PFSK-1 (cell line): ENCODE data around the gene RET.

ENCODE experiments used
- FOXP2 ChIP-seq: optimal IDR thresholded peaks from 2 replicates; pipeline ENCODE3; 2011; ENCODE audit warnings: borderline replicate concordance, control low read depth, inconsistent platforms; ENCODE audit not compliant: insufficient read depth; ENCODE audit errors: extremely low read length, extremely low read depth
- POLR2AphosphoS5 ChIP-seq: IDR thresholded peaks from 2 replicates; pipeline ENCODE4 v1.6.1; 2012; ENCODE audit warnings: low read depth, mild to moderate bottlenecking, control low read depth, low read length, moderate library complexity
- SIN3A ChIP-seq: IDR thresholded peaks from 2 replicates; pipeline ENCODE4 v1.6.1; 2012; ENCODE audit warnings: mild to moderate bottlenecking, low read length, moderate library complexity, borderline replicate concordance; ENCODE audit not compliant: insufficient read depth
- TAF1 ChIP-seq: IDR thresholded peaks from 2 replicates; pipeline ENCODE4 v1.6.1; 2012; ENCODE audit warnings: low read length, control low read depth, borderline replicate concordance; ENCODE audit not compliant: insufficient read depth
- TF ChIP-seq, protein P1 (sequence below), 2 experiments: IDR thresholded peaks; 2 replicates each; pipeline versions ENCODE4 v1.6.1 to v1.8.0; 2011 to 2012; ENCODE audit warnings: low read depth in 2 of 2, low read length in 2 of 2, control low read depth in 1 of 2, inconsistent platforms in 1 of 2, mild to moderate bottlenecking in 1 of 2, moderate library complexity in 1 of 2; ENCODE audit not compliant: insufficient read depth in 1 of 2

Gene RET

DNA sequence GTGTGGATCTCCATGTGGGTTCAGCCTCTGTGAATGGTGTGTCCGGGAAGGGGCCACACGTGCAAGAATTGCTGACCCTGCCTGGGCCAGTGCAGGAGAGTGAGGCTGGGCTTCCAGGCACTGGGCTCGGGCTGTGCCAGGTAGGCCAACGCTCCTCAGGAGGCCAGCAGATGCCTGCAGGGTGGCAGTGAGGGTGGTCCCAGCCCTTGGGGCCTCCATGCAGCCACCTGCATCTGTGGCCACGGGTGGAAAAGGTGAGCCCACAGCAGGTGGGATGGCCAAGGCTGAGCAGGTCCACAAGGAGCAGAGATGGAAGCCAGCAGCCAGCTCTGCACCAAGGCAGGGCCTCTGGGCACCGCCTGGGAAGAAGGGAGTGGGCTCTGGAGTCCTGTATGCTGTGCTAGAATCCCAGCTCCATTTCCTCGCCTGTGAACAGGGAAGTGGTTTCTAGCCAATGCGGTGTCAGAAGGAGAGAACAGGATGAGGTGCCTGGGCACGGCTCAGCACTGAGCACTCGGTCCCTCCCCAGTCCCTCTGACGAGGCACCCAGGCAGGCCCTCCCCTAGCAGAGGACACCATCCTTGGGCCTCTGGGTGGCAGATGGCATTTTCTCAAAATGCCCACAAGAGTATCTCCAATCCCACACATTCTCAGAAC, 31.1 kb upstream of the RET start:
- no peak for TF ChIP-seq FOXP2
- no peak for TF ChIP-seq TAF1
- TF ChIP-seq SIN3A = no peak
- TF ChIP-seq, protein P1, sequence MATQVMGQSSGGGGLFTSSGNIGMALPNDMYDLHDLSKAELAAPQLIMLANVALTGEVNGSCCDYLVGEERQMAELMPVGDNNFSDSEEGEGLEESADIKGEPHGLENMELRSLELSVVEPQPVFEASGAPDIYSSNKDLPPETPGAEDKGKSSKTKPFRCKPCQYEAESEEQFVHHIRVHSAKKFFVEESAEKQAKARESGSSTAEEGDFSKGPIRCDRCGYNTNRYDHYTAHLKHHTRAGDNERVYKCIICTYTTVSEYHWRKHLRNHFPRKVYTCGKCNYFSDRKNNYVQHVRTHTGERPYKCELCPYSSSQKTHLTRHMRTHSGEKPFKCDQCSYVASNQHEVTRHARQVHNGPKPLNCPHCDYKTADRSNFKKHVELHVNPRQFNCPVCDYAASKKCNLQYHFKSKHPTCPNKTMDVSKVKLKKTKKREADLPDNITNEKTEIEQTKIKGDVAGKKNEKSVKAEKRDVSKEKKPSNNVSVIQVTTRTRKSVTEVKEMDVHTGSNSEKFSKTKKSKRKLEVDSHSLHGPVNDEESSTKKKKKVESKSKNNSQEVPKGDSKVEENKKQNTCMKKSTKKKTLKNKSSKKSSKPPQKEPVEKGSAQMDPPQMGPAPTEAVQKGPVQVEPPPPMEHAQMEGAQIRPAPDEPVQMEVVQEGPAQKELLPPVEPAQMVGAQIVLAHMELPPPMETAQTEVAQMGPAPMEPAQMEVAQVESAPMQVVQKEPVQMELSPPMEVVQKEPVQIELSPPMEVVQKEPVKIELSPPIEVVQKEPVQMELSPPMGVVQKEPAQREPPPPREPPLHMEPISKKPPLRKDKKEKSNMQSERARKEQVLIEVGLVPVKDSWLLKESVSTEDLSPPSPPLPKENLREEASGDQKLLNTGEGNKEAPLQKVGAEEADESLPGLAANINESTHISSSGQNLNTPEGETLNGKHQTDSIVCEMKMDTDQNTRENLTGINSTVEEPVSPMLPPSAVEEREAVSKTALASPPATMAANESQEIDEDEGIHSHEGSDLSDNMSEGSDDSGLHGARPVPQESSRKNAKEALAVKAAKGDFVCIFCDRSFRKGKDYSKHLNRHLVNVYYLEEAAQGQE (IDR thresholded peaks at IDR 0.05; ENCODE audit: insufficient read depth in 1 of 2, low read depth in 2 of 2, low read length in 2 of 2) = no peak
- TF ChIP-seq POLR2AphosphoS5 = no peak

DNA sequence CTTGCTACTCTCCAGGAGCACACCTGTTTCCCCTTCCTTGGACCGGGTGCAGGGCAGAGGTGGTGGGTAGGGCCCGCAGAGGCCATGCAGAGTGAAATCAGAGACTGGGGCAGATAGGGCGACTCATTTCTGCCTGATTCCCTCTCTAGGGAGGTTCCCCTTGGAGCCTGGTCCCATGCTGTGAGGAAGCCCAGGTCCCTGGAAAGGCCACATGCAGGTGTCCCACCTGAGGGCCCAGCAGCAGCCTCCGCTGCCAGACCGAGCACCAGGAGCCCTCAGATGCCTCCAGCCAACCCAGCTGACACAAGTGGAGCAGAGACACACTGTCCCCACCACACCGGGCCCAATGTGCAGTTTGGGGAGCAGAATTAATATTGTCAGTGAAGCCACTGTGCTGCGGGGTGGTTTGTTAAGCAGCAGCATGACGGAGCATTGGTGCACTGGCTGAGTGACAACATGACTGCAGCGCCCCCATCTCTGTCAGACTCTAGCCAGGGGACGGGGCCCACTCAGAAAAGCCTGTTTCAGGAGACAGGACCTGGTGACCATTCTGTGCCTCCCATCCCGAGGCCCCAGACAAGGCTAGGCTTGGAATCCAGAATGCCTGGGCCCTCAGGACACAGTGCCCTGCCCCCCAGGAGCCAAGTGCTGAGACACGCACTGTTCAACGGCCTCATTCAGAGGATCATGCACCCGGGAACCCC, 30.4 kb upstream of the RET start:
- TF ChIP-seq SIN3A (no peak), POLR2AphosphoS5 (no peak), FOXP2 (no peak), TAF1 (no peak)
- TF ChIP-seq, protein P1 (IDR thresholded peaks at IDR 0.05; ENCODE audit: insufficient read depth in 1 of 2, low read depth in 2 of 2, low read length in 2 of 2) = no peak

DNA sequence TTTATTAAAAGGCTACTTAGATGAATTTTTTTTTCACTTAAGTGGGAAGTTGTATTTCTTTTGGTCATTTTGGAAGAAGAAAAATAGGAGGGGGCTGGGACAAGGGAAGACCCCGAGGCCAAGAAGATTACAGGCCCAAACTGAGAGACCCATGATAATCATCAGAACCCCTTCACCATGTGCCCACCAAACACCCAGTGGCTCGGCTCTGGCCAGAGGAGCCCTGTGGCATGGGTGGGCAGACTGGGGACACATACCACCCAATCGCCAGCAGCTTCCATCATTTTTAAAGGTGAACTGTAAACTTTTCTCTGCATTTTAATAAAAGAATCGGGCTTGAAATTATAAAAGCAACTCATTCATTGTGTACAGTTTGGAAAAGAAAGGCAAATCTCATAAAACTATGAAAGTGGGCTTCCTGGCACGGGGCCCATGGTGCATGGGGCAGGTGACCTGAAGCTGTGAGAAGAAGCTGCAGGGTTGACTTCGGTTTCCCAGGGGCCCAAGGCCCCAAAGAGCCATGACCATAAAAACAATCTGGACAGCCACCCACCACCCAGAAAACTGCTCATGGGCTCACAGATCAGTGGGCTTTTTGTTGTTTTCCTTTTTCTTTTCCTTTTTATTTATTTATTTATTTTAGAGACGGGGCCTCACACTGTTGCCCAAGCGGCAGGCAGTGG, 29.4 kb upstream of the RET start:
- TF ChIP-seq, protein P1 (IDR thresholded peaks at IDR 0.05; ENCODE audit: insufficient read depth in 1 of 2, low read depth in 2 of 2, low read length in 2 of 2) = no peak
- TF ChIP-seq FOXP2 = no peak
- no peak for TF ChIP-seq TAF1
- no peak for TF ChIP-seq POLR2AphosphoS5
- TF ChIP-seq SIN3A = no peak

DNA sequence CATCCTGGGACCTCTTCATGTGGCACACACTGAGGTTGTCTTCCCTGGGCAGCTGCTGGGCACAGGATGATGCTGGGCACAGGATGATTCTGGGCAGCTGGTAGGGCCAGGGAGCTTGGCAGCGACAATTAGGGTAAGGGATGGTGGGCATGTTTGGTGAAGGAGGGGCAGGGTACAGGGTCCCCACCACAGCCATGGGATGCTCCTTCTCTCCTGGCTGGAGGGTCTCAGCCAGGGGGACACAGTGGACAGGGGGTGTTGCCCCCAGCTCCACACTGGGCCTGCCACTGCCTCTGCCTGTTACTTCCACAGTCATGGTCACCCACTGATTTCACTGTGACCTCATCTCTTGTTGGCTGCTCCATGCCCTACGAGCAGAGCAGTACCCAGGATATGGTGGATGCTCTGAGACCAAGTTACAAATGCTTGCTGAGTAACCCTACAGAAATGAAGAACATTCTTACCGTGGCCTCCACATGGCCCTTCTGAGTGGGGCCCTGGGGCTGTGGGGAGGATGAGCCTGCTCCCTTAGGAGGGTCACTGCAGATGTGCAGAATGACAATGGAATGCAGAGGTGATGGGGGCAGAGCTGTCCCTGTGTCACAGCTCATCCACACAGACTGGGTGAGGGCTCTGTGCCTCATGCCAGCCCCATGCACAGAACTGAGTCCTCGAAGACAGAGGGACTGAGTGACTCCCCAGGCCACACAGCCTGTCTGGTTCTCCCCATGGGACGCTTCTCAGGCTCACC, 28.4 kb upstream of the RET start:
- TF ChIP-seq, protein P1 (IDR thresholded peaks at IDR 0.05; ENCODE audit: insufficient read depth in 1 of 2, low read depth in 2 of 2, low read length in 2 of 2) = no peak
- no peak for TF ChIP-seq TAF1
- no peak for TF ChIP-seq POLR2AphosphoS5
- TF ChIP-seq SIN3A = no peak
- TF ChIP-seq FOXP2 = no peak
